ENCODE data around the gene KAZN.

The KAZN gene

GRCh38 chr1:15012822-15013221, 414.3 kb downstream of the KAZN start:
- DNase-seq (ENCODE audit: low read depth) = no peak

GRCh38 chr1:15013767-15014166, 415.3 kb downstream of the KAZN start:
- no peak for DNase-seq (ENCODE audit: low read depth)

- no peak for DNase-seq (ENCODE audit: low read depth)
These were observed 416.0 kb downstream of the KAZN start for GRCh38 chr1:15014516-15014915.

- DNase-seq (ENCODE audit: low read depth) = no peak
These were observed 417.5 kb downstream of the KAZN start for GRCh38 chr1:15016001-15016400.

- DNase-seq (ENCODE audit: low read depth) = no peak
These were observed 418.0 kb downstream of the KAZN start for GRCh38 chr1:15016526-15016925.

- DNase-seq (ENCODE audit: low read depth) = no peak
These were observed 418.6 kb downstream of the KAZN start for GRCh38 chr1:15017120-15017519.

- DNase-seq (ENCODE audit: low read depth) = no peak
These were observed 420.3 kb downstream of the KAZN start for GRCh38 chr1:15018767-15019166.

GRCh38 chr1:15020943-15021745, 422.7 kb downstream of the KAZN start:
- DNase-seq (ENCODE audit: low read depth) = no peak

GRCh38 chr1:15022048-15022447, 423.6 kb downstream of the KAZN start:
- DNase-seq (ENCODE audit: low read depth) = no peak

GRCh38 chr1:15023205-15023604, 424.7 kb downstream of the KAZN start:
- no peak for DNase-seq (ENCODE audit: low read depth)

- no peak for DNase-seq (ENCODE audit: low read depth)
These were observed 425.5 kb downstream of the KAZN start for GRCh38 chr1:15023976-15024375.

- no peak for DNase-seq (ENCODE audit: low read depth)
These were observed 427.6 kb downstream of the KAZN start for GRCh38 chr1:15026117-15026489.

GRCh38 chr1:15027515-15027986, 429.1 kb downstream of the KAZN start:
- no peak for DNase-seq (ENCODE audit: low read depth)

GRCh38 chr1:15028102-15028501, 429.6 kb downstream of the KAZN start:
- DNase-seq (ENCODE audit: low read depth) = no peak

GRCh38 chr1:15028616-15029015, 430.1 kb downstream of the KAZN start:
- no peak for DNase-seq (ENCODE audit: low read depth)

- DNase-seq (ENCODE audit: low read depth) = no peak
These were observed 430.6 kb downstream of the KAZN start for GRCh38 chr1:15029036-15029435.

- DNase-seq (ENCODE audit: low read depth) = no peak
These were observed 431.3 kb downstream of the KAZN start for GRCh38 chr1:15029786-15030185.

- DNase-seq (ENCODE audit: low read depth) = no peak
These were observed 432.9 kb downstream of the KAZN start for GRCh38 chr1:15031251-15031933.

- no peak for DNase-seq (ENCODE audit: low read depth)
These were observed 434.8 kb downstream of the KAZN start for GRCh38 chr1:15033264-15033663.

- DNase-seq (ENCODE audit: low read depth) = no peak
These were observed 436.2 kb downstream of the KAZN start for GRCh38 chr1:15034656-15035055.

- no peak for DNase-seq (ENCODE audit: low read depth)
These were observed 436.8 kb downstream of the KAZN start for GRCh38 chr1:15035236-15035635.

- no peak for DNase-seq (ENCODE audit: low read depth)
These were observed 437.6 kb downstream of the KAZN start for GRCh38 chr1:15036101-15036500.

- DNase-seq (ENCODE audit: low read depth) = no peak
These were observed 439.9 kb downstream of the KAZN start for GRCh38 chr1:15038232-15039016.
